Neural progenitor cell (in vitro differentiated cells): ENCODE results near the gene ELP6. TPM values are rescaled to one million over a fixed set of nuclear protein-coding genes. Genes with fewer than 3 reads are reported as not detected.

ENCODE experiments used
- DNase-seq: peaks from one replicate; pipeline ENCODE4 v3.0.0-alpha.2; 2016; ENCODE audit warnings: low spot score
- H2AFZ ChIP-seq: fragments of 200-600 bp; sonication (generic); replicated peaks from 2 replicates; pipeline ENCODE4 v1.6.1; 2016; ENCODE audit warnings: antibody characterized with exemption
- H3F3A ChIP-seq: fragments of 200-600 bp; sonication (generic); 2 replicates; pipeline ENCODE4 v1.6.1; 2016; ENCODE audit warnings: antibody characterized with exemption, low read depth
- H3K27ac ChIP-seq: fragments of 200-600 bp; sonication (generic); 2 replicates; pipeline ENCODE4 v1.5.1; 2016; ENCODE audit warnings: mild to moderate bottlenecking
- H3K27me3 ChIP-seq: fragments of 200-600 bp; sonication (generic); 2 replicates; pipeline ENCODE4 v1.6.1; 2016; ENCODE audit warnings: mild to moderate bottlenecking, moderate library complexity
- H3K36me3 ChIP-seq: fragments of 200-600 bp; sonication (generic); 2 replicates; pipeline ENCODE4 v1.5.1; 2016
- H3K4me1 ChIP-seq: fragments of 200-600 bp; sonication (generic); 2 replicates; pipeline ENCODE4 v1.6.1; 2016; ENCODE audit warnings: mixed run types
- H3K4me2 ChIP-seq: fragments of 200-600 bp; sonication (generic); 2 replicates; pipeline ENCODE4 v1.6.1; 2016
- H3K4me3 ChIP-seq: fragments of 200-600 bp; sonication (generic); 2 replicates; pipeline ENCODE4 v1.5.1; 2016
- H3K79me2 ChIP-seq: fragments of 200-600 bp; sonication (generic); 2 replicates; pipeline ENCODE4 v1.6.1; 2016; ENCODE audit warnings: low read depth
- H3K9ac ChIP-seq: fragments of 200-600 bp; sonication (generic); 2 replicates; pipeline ENCODE4 v1.6.1; 2016
- H3K9me3 ChIP-seq: fragments of 200-600 bp; sonication (generic); 2 replicates; pipeline ENCODE4 v1.5.1; 2016; ENCODE audit warnings: low read depth
- H4K20me1 ChIP-seq: fragments of 200-600 bp; sonication (generic); 2 replicates; pipeline ENCODE4 v1.6.1; 2016; ENCODE audit warnings: low read depth
- H3K27ac Mint-ChIP-seq: 3 replicates; pipeline ENCODE4 v1.8.0; 2021; ENCODE audit warnings: mixed read lengths
- H3K27me3 Mint-ChIP-seq: 2 replicates; pipeline ENCODE4 v1.8.0; 2022; ENCODE audit warnings: low read depth, mild to moderate bottlenecking, inconsistent platforms, moderate library complexity, mixed read lengths; ENCODE audit not compliant: insufficient read depth
- H3K36me3 Mint-ChIP-seq: 3 replicates; pipeline ENCODE4 v1.8.0; 2021; ENCODE audit warnings: mixed read lengths
- H3K4me1 Mint-ChIP-seq: 3 replicates; pipeline ENCODE4 v1.8.0; 2021; ENCODE audit warnings: mixed read lengths
- H3K4me3 Mint-ChIP-seq: 3 replicates; pipeline ENCODE4 v1.8.0; 2021; ENCODE audit warnings: mild to moderate bottlenecking, moderate library complexity, mixed read lengths
- H3K9me3 Mint-ChIP-seq: 3 replicates; pipeline ENCODE4 v1.8.0; 2020; ENCODE audit warnings: mixed read lengths
- CTCF ChIP-seq: fragments of 200-600 bp; sonication (generic); IDR thresholded peaks from 2 replicates; pipeline ENCODE4 v1.5.1; 2017; ENCODE audit warnings: antibody characterized with exemption, mild to moderate bottlenecking
- EZH2 ChIP-seq: fragments of 200-600 bp; sonication (generic); IDR thresholded peaks from 2 replicates; pipeline ENCODE4 v1.6.1; 2017; ENCODE audit warnings: antibody characterized with exemption, mild to moderate bottlenecking, moderate library complexity
- EZH2phosphoT487 ChIP-seq: fragments of 200-600 bp; sonication (generic); IDR thresholded peaks from 2 replicates; pipeline ENCODE4 v1.6.1; 2017; ENCODE audit warnings: antibody characterized with exemption
- total RNA-seq: library from RNA; depleted of rRNA; stranded (reverse); fragments of >200 nt; gene quantifications from 2 replicates; pipeline ENCODE4 v1.2.3, GENCODE V29; 2015; ENCODE audit warnings: low replicate concordance

ELP6 gene
- total RNA-seq, 1 donor from 2014 or later, result 32.9 TPM

GRCh38 chr3:47553407-47553806 is 39.9 kb upstream of the ELP6 start:
- Mint-ChIP-seq H3K27me3 (peaks cover 6% of the 10 kb centered on the region), H3K9me3 (peaks cover 11% of the 10 kb centered on the region), H3K36me3 (no peaks in the 10 kb centered on the region), H3K4me3 (no peak overlapping the region), H3K27ac (no peak overlapping the region), H3K4me1 (peaks cover 3% of the 10 kb centered on the region)
- no peaks in the 10 kb centered on the region for H3K27me3 ChIP-seq
- H3K4me3 ChIP-seq, result no peak overlapping the region
- H3K27ac ChIP-seq, result no peak overlapping the region
- no peak for TF ChIP-seq EZH2
- no peak for TF ChIP-seq EZH2phosphoT487
- TF ChIP-seq CTCF, result no peak
- H3F3A ChIP-seq, result no peaks in the 10 kb centered on the region
- no peaks in the 10 kb centered on the region for H3K36me3 ChIP-seq
- H3K9me3 ChIP-seq, result no peaks in the 10 kb centered on the region
- no peaks in the 10 kb centered on the region for H4K20me1 ChIP-seq
- no peaks in the 10 kb centered on the region for H3K4me1 ChIP-seq
- no peaks in the 10 kb centered on the region for H3K79me2 ChIP-seq
- no peak overlapping the region for H3K4me2 ChIP-seq
- no peak overlapping the region for H3K9ac ChIP-seq
- no peak for DNase-seq
- H2AFZ ChIP-seq, result no peak overlapping the region

- H3K4me3 Mint-ChIP-seq, result no peak overlapping the region
- no peaks in the 10 kb centered on the region for H3K27me3 ChIP-seq
- peak overlapping the region; percentile 4 for H2AFZ ChIP-seq
- H3K4me1 Mint-ChIP-seq, result peaks cover 16% of the 10 kb centered on the region
- H3K4me1 ChIP-seq, result peaks cover 11% of the 10 kb centered on the region
- no peak overlapping the region for H3K27ac Mint-ChIP-seq
- H3K27me3 Mint-ChIP-seq, result peaks cover 6% of the 10 kb centered on the region
- H4K20me1 ChIP-seq, result no peaks in the 10 kb centered on the region
- no peak overlapping the region for H3K4me3 ChIP-seq
- no peak overlapping the region for H3K27ac ChIP-seq
- H3F3A ChIP-seq, result no peaks in the 10 kb centered on the region
- DNase-seq, result no peak
- TF ChIP-seq EZH2 (no peak), CTCF (no peak), EZH2phosphoT487 (no peak)
- no peak overlapping the region for H3K4me2 ChIP-seq
- no peak overlapping the region for H3K9ac ChIP-seq
- H3K9me3 ChIP-seq, result no peaks in the 10 kb centered on the region
- H3K36me3 Mint-ChIP-seq, result no peaks in the 10 kb centered on the region
- H3K36me3 ChIP-seq, result no peaks in the 10 kb centered on the region
- no peaks in the 10 kb centered on the region for H3K79me2 ChIP-seq
- peaks cover 4% of the 10 kb centered on the region for H3K9me3 Mint-ChIP-seq
Measured at GRCh38 chr3:47542471-47543173, 29.1 kb upstream of the ELP6 start.

GRCh38 chr3:47541583-47542108 is 28.1 kb upstream of the ELP6 start:
- Mint-ChIP-seq H3K4me1 (peaks cover 24% of the 10 kb centered on the region), H3K27me3 (peaks cover 10% of the 10 kb centered on the region), H3K9me3 (peaks cover 9% of the 10 kb centered on the region), H3K4me3 (no peak overlapping the region), H3K36me3 (no peaks in the 10 kb centered on the region), H3K27ac (no peak overlapping the region)
- peaks cover 17% of the 10 kb centered on the region for H3K4me1 ChIP-seq
- H3K36me3 ChIP-seq, result no peaks in the 10 kb centered on the region
- H3K4me3 ChIP-seq, result no peak overlapping the region
- H3K27ac ChIP-seq, result no peak overlapping the region
- H3K27me3 ChIP-seq, result no peaks in the 10 kb centered on the region
- H3K9me3 ChIP-seq, result no peaks in the 10 kb centered on the region
- H3K79me2 ChIP-seq, result no peaks in the 10 kb centered on the region
- TF ChIP-seq EZH2phosphoT487 (no peak), EZH2 (no peak), CTCF (no peak)
- peaks cover 2% of the 10 kb centered on the region for H3F3A ChIP-seq
- H2AFZ ChIP-seq, result no peak overlapping the region
- H3K4me2 ChIP-seq, result no peak overlapping the region
- H3K9ac ChIP-seq, result no peak overlapping the region
- DNase-seq, result no peak
- no peaks in the 10 kb centered on the region for H4K20me1 ChIP-seq
